GM19099 (cell line): ENCODE results near the gene TLR9.

Experiments
- POLR2A ChIP-seq: IDR thresholded peaks from 3 replicates; pipeline ENCODE4 v1.6.1; 2011; ENCODE audit warnings: low read depth; ENCODE audit not compliant: insufficient read length; ENCODE audit errors: extremely low read depth

TLR9 gene

DNA sequence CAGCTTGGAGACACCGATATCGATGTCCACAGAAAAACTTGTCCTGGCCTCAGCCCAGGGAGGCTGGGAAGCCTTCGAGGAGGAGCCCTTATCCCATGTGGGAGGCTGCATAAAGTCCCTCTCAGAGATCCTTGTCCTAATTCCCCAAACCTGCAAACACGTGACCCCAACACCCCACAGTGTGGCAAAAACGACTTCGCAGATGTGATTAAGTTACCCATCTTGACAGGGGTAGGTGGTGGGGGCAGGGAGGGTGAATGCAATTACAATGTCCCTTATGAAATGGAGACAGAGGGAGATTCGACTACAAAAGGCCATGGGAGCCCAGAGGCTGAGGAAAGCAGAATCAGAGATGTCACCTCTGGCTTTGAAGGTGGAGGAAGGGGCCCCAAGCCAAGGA lies 2.3 kb upstream of the TLR9 start:
- no peak for TF ChIP-seq POLR2A

DNA sequence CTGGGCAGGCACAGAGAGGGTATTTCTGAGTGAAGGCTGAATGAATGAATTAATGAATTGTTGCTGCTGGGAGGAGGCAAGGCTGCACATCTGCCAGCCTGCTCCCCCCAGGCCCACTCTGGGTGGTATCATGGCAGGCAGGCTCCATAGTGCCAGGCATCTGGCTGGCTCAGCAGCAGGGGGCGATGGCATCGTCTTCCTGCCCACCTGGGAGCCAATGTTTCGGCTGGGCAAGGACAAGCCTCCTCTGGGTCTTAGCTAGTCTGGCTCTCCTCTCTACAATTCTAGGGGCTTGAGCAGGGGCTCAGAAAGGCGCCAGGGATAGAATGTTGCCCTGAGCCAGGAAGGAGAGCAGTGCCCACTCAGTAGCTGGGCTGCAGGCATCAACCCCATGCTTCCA lies 1.7 kb upstream of the TLR9 start:
- TF ChIP-seq POLR2A = no peak

DNA sequence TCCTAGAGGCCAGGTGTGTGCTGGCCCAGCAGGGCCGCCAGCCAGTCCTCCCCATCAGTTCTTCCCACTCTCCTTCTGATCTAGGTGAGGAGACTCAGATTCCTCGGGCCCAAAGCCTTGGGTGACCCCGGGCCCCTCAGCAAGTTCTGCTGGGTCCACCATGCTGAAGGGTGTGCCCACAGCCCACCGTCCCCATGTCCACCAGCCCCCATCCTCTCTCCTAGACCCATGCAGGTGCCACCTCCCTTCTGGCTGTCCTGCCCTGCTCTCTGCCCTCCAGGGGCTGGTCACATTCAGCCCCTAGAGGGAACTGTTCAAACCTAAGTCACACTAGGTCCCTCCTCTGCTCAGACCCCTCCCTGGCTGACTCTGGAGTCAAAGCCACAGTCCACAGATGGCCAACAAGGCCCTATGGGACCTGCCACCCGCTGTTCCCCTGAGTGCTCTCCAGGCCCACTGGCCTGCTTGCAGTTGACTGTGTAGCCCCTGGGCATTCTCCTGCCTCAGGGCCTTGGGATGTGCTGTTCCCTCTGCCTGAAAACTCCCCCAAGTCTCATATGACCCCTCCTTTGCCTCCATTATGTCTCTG lies 878 bp upstream of the TLR9 start:
- no peak for TF ChIP-seq POLR2A

DNA sequence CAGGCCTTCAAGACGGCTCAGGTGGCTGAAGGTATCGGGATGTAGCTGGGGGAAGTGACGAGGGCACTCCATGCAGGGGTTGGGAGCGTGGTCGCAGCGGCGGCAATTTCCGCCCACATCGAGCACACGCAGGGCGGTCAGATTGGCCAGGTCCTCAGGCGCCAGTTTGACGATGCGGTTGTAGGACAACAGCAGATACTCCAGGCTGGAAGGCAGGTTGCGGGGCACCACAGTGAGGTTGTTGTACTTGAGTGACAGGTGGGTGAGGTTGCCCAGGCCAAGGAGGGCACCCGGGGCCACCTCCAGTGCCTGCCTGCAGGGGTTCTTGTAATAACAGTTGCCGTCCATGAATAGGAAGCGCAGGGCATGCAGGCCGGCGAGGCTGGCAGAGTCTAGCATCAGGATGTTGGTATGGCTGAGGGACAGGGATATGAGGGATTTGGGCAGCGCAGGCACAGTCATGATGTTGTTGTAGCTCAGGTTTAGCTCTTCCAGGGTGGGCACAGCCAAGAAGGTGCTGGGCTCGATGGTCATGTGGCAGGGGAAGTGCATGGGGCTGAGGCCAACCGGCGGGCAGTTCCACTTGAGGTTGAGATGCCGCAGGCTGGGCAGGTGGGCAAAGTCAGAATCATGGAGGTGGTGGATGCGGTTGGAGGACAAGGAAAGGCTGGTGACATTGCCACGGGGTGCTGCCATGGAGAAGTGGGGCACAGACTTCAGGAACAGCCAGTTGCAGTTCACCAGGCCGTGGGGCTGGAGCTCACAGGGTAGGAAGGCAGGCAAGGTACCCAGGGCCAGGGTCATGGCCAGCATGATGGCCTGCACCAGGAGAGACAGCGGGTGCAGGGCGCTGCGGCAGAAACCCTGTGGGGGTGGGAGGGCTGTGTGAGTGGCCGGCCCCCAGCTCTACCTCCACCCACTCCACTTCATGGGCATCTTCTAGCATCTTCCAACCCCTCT lies 1.7 kb downstream of the TLR9 start:
- no peak for TF ChIP-seq POLR2A

DNA sequence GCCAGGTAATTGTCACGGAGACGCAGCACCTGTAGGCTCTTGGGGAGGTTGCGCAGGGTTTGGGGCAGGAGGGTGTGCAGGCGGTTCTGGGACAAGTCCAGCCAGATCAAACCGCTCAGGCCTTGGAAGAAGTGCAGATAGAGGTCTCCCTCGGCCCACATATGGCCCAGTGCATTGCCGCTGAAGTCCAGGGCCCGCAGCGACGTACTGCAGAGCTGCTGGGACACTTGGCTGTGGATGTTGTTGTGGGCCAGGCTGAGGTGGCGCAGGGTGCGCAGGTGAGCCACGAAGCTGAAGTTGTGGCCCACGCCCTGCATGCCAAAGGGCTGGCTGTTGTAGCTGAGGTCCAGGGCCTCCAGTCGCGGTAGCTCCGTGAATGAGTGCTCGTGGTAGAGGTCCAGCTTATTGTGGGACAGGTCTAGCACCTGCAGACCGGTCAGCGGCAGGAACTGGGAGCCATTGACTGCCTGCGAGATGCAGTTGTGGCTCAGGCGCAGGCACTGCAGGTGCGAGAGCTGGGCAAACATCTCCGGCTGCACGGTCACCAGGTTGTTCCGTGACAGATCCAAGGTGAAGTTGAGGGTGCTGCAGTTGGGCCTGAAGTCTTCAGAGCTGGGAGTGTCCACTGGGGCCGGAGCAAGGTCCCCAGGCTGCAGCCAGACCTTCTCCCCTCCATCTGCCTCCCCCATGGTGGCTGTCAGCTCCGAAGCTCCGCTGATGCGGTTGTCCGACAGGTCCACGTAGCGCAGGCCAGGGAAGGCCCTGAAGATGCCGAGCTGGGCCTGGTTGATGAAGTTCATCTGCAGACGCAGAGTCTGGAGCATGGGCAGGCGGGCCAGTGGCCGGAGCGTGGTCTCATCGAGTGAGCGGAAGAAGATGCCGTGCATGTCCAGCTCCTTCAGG lies 2.9 kb downstream of the TLR9 start:
- no peak for TF ChIP-seq POLR2A

DNA sequence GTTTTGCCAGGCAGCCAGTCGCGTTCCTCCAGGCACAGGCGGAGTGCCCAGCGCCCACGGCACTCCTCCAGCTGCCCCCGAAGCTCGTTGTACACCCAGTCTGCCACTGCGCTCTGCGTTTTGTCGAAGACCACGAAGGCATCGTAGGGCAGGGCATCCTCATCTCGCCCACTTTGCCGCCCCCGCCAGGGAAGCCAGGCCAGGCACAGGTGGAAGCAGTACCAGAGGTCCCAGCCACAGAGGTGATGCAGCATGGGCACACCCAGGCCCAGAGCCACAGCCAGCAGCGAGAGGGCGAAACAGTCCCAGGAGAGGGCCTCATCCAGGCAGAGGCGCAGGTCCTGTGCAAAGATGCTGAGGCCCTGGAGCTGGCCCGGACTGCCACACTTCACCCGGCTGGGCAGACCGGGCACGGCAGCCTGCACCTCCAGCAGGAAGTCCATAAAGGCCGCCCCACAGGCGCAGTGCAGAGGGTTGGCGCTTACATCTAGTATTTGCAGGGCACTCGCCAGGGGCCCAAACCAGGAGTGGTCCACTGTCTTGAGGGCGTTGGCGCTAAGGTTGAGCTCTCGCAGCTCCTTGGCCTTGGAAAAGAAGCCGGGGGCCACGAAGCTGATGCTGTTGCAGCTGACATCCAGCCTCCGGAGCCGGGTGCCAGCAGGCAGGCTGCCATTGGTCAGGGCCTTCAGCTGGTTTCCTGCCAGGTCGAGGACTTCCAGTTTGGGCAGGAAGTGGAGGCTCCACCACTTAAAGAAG lies 3.7 kb downstream of the TLR9 start:
- TF ChIP-seq POLR2A = no peak

DNA sequence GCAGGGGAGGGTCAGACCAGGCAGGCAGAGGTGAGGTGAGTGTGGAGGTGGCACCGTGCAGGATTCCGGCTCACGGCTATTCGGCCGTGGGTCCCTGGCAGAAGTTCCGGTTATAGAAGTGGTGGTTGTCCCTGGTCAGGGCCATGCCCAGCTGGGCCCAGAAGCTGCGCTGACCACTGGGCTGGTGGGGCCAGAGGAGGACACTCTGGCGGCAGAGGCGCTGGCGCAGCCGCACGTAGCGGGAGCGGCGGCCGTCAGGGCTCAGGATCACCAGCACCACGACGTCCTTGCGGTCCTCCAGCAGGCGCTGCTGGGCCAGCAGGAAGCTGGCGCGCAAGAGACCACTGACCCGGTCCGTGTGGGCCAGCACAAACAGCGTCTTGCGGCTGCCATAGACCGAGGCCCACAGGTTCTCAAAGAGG lies 4.3 kb downstream of the TLR9 start:
- no peak for TF ChIP-seq POLR2A

DNA sequence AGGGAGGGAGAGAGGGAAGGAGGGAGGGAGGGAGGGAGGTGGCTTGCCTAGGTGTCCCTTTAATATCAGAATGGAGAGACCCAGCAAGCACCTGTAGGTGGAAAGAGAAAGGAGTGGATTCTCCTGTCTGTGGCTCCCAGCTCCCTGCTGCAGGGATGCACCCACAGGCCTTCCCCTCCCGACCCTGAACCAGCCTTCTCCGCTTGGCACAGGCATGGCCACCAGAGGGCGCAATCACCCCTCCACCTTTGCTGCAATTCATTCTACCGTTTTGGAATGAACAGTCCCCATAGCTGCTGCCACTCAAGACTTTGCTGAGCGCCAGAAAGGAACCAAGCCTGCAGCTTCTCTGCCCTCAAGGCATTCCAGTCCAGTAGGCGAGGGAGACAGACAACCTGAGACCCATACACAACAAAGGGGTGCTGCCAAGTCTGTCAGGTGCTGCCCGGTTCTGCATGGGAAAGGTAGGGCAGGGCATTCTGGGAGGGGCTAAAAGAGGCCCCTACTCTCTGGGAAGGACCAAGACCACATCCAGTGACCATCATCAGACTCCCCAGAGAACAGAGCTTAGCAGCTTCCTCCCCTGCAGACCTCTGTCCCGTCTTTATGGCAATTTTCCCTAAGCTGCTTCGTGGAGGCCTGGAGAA lies 4.9 kb downstream of the TLR9 start:
- TF ChIP-seq POLR2A = no peak

DNA sequence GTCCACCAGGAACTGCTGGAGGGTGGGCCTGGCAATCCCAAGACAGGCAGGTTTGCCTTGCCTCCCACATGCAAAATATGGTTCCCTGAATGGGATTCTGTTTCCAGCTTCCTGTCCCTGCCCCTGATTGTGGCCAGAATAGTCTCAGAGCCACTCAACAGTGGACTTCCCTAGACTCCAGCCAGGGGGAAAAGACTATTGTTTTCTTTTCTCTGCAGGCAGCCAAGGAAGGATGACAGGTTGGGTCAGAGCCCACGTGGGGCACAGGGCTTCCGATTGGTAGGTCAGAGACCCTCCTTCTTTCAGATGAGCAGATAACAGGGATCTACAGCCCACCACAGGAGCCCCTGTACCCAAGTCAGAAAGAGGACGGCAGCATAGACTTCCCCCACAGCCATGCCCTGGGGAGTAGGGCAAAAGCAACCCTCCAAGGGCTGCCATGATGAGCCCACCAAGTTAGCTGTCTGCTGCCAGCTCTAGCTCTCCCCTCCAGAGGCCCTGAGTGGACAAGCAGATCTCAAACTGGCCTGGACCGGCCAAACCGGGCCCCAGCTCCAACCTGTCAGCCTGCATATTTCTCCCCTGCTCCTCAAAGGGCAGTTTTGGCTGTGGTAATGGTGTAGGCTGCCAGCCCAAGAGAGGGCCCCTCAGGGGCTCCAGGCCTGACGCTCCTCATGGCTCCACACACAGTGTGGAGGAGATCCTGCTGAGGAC lies 6.4 kb downstream of the TLR9 start:
- TF ChIP-seq POLR2A = no peak

DNA sequence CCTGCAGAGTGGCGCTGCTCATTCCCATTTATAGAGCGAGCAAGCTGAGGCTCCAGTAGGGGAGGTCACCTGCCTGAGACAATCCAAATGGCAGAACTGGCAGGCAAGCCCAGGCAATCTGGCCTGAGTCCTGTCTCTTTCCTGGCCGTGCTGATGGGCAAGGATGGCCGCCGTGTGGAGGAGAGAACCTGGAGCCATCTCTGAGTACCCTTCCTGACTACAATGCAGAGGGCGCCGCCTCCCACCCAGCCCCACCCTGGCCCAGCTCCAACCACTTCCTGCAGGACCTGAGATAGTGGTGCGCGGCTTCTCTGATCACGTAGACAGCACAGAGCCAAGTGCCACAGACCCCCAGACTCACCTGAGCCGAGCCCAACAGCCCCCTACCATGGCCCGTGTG lies 7.0 kb downstream of the TLR9 start:
- no peak for TF ChIP-seq POLR2A

DNA sequence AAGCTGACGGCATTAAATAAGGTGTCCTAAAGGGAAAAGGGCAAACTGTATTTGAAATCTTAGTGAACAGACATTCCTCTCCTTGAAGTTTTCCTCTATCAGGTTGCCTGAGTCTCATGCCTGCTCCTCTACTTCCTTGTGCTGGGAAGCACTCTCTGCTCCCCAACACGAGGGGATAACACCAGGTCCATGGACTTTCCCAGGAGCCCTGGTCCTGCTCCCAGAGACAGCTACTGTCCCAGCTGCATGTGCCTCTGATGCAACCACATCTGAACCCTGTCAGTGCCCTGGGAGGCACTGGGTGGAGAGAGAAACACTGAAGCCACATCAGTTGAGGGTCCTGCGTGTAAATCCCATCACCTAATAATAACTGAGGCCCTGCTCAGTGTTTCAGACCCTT lies 7.4 kb downstream of the TLR9 start:
- TF ChIP-seq POLR2A = no peak

DNA sequence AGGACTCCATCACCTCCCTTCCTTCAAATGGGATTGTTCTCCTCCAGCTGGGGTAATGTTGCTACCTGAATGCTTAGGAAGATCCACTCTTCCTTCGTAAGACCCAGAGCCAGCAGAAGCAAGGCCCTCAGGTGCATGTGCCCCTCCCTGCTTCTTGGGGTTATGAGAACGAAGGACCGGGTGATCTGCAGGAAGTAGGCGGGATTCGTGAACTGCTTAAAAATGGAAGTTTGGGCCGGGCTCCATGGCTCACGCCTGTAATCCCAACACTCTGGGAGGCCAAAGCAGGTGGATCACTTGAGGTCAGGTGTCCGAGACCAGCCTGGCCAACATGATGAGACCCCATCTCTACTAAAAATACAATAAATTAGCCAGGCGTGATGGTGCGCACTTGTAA lies 8.0 kb downstream of the TLR9 start:
- no peak for TF ChIP-seq POLR2A

DNA sequence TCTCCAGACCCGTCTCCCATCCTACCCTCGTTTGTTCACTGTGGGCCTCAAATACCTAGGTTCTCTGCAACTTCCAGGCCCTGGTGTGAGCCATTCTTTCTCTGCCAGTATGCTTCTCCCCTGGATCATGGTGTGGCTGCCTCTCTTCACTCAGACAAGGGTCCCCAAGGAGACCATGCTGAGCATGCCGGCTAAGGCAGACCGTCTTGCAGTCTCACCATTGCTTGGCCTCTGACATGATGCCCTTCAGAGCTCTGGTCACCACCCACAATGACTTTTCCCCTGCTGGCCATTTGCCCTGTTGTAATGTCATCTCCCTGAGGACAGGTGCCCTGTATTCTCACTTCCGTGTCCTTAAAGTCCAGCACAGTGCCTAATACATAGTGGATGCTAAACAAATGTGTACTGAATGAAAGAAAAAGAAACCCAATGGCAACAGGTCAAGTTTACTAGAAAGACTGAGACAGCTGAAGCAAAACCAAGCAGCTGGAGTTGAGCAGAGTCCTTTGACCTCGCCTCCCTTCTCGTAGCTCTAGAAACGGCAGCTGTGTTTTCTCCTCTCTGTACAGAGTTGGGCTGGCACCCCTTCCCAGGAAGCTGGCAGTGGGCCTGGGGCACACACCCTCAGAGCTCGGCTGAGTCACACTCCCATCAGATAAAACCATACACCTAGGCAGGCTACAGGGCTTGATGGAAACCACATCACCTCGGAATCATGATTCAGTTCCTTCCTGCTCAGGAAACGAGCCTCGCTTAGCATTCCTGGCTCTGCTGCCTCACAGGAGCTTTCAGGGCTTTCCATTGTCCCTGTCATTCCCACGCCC lies 8.6 kb downstream of the TLR9 start:
- TF ChIP-seq POLR2A = no peak
